ENCODE data around the gene TMC6.

Gene TMC6

DNA sequence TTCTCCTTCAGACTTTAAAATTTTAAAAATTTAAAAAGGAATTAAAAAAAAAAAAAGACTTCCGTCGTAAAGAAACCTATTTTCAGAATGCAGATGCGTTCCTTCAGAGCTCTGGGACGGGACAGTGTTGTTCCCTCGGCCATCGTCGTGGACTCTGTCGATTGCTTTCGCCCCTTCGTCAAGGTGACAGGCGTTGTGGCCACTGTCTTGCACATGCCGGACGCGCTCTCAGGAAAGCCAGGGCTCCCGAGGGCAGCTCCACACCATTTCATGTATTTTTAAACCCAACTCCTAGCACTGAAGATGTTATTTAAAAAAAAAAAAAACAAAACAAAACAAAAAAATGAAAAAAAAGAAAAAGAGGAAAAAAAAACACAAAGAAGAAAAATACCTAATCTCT is 22.3 kb downstream of the TMC6 start:
- Histone ChIP-seq H3K9me3 (no peaks in the 10 kb centered on the region), H3K27ac (no peak overlapping the region), H3K4me3 (ENCODE audit: low read depth in 1 of 2, low read length in 1 of 2) (no peak overlapping the region), H3K36me3 (peaks cover 87% of the 10 kb centered on the region), H3K27me3 (no peaks in the 10 kb centered on the region), H3K4me1 (ENCODE audit: control insufficient read depth in 1 of 2, insufficient read depth in 1 of 2, low read depth in 1 of 2, low read length in 1 of 2) (no peaks in the 10 kb centered on the region)
- TF ChIP-seq, protein P1, sequence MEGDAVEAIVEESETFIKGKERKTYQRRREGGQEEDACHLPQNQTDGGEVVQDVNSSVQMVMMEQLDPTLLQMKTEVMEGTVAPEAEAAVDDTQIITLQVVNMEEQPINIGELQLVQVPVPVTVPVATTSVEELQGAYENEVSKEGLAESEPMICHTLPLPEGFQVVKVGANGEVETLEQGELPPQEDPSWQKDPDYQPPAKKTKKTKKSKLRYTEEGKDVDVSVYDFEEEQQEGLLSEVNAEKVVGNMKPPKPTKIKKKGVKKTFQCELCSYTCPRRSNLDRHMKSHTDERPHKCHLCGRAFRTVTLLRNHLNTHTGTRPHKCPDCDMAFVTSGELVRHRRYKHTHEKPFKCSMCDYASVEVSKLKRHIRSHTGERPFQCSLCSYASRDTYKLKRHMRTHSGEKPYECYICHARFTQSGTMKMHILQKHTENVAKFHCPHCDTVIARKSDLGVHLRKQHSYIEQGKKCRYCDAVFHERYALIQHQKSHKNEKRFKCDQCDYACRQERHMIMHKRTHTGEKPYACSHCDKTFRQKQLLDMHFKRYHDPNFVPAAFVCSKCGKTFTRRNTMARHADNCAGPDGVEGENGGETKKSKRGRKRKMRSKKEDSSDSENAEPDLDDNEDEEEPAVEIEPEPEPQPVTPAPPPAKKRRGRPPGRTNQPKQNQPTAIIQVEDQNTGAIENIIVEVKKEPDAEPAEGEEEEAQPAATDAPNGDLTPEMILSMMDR (IDR thresholded peaks at IDR 0.05): no peak

DNA sequence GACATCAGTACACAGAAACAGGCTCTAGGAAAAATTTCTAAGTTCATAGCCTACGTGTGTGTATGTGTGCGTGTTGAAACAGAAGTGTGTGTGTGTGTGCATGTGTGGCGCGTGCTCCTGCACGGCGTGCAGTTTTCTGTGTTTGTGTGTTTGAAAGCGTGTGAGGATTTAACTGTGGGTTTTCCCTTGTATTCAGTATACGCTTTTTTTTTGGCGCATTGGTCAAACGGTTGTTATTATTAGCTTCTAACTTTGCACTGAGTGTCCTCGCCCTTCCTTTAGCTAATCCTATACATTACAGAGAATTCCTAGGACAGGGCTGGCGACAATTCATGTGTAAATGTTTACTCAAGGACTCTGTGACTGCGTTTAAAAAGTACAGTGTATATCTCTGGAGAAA is 23.0 kb downstream of the TMC6 start:
- H3K36me3 ChIP-seq: peaks cover 85% of the 10 kb centered on the region
- no peak overlapping the region for H3K4me3 ChIP-seq (ENCODE audit: low read depth in 1 of 2, low read length in 1 of 2)
- no peak overlapping the region for H3K27ac ChIP-seq

DNA sequence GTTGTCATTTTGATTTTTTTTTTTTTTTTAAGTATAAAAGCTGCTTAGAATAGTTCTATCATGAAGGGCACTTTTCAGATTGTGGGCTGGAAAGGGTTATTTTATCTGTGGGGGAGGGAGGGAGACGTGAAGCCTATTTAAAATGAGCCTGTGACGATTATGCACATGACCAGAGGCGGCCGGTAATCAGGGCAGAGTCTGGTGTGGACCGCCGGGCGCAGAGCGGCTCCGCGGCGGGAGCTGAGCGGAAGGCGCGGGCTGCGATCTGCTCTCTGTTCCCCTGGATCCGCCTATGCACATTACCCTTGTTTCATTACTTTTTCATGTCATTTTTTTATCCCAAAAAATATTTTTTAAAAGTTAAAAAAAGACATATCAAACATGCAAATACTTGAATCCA is 23.5 kb downstream of the TMC6 start:
- Histone ChIP-seq H3K9me3 (no peaks in the 10 kb centered on the region), H3K4me1 (ENCODE audit: control insufficient read depth in 1 of 2, insufficient read depth in 1 of 2, low read depth in 1 of 2, low read length in 1 of 2) (no peaks in the 10 kb centered on the region), H3K4me3 (ENCODE audit: low read depth in 1 of 2, low read length in 1 of 2) (no peak overlapping the region), H3K27me3 (no peaks in the 10 kb centered on the region), H3K27ac (no peak overlapping the region), H3K36me3 (peaks cover 84% of the 10 kb centered on the region)
- TF ChIP-seq, protein P1 (IDR thresholded peaks at IDR 0.05): no peak

More for the DNA sequence above, 23.0 kb downstream of the TMC6 start:
- Histone ChIP-seq H3K27me3 (no peaks in the 10 kb centered on the region), H3K4me1 (ENCODE audit: control insufficient read depth in 1 of 2, insufficient read depth in 1 of 2, low read depth in 1 of 2, low read length in 1 of 2) (no peaks in the 10 kb centered on the region), H3K9me3 (no peaks in the 10 kb centered on the region)
- TF ChIP-seq, protein P1 (IDR thresholded peaks at IDR 0.05): no peak

DNA sequence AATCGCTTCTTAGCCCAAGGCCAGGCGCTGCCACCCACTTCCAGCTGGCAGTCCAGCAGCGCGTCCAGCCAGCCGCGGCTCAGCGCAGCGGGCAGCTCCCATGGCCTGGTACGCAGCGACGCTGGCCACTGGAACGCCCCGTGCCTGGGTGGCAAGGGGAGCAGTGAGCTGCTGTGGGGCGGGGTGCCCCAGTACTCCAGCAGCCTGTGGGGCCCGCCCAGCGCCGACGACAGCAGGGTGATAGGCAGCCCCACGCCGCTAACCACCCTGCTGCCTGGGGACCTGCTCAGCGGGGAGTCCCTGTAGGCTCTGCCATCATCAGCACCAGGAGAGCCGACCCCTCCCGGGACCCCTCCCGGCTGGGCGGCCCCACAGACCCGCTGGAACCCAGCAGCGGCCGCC is 24.0 kb downstream of the TMC6 start:
- Histone ChIP-seq H3K4me1 (ENCODE audit: control insufficient read depth in 1 of 2, insufficient read depth in 1 of 2, low read depth in 1 of 2, low read length in 1 of 2) (no peaks in the 10 kb centered on the region), H3K36me3 (peaks cover 84% of the 10 kb centered on the region), H3K9me3 (no peaks in the 10 kb centered on the region)

DNA sequence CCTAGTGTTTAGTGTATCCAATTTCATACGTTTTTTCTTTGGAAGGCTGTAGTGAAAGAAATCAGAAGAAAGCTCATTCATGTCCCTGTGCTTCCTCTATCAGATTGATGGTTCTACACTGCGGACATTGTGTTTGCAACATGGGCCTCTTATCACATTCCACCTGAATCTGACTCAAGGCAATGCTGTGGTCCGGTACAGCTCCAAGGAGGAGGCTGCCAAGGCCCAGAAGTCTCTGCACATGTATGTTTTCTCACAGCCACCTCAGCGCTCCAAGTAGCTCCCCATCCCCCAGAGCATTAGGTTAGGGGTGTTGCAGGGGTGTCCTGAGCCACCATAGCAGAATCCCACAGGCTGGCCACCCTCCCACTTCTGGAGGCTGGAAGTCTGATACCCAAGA is 25.2 kb downstream of the TMC6 start:
- H3K27me3 ChIP-seq: no peaks in the 10 kb centered on the region
- H3K36me3 ChIP-seq: peaks cover 84% of the 10 kb centered on the region
- no peaks in the 10 kb centered on the region for H3K9me3 ChIP-seq
- TF ChIP-seq, protein P1 (IDR thresholded peaks at IDR 0.05): no peak
- no peak overlapping the region for H3K4me3 ChIP-seq (ENCODE audit: low read depth in 1 of 2, low read length in 1 of 2)
- no peak overlapping the region for H3K27ac ChIP-seq
- no peaks in the 10 kb centered on the region for H3K4me1 ChIP-seq (ENCODE audit: control insufficient read depth in 1 of 2, insufficient read depth in 1 of 2, low read depth in 1 of 2, low read length in 1 of 2)

More for the DNA sequence above, 24.0 kb downstream of the TMC6 start:
- no peaks in the 10 kb centered on the region for H3K27me3 ChIP-seq
- TF ChIP-seq, protein P1 (IDR thresholded peaks at IDR 0.05): no peak
- no peak overlapping the region for H3K27ac ChIP-seq
- no peak overlapping the region for H3K4me3 ChIP-seq (ENCODE audit: low read depth in 1 of 2, low read length in 1 of 2)

DNA sequence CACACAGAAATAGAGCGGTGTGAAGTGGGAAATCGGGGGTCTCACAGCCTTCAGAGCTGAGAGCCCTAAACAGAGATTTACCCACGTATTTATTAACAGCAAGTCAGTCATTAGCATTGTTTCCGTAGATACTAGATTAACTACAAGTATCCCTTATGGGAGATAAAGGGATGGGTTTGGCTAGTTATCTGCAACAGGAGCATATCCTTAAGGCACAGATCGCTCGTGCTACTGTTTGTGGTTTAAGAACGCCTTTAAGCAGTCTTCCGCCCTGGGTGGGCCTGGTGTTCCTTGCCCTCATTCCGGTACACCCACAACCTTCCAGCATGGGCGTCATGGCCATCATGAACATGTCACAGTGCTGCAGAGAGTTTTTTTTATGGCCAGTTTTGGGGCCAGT is 27.0 kb downstream of the TMC6 start:
- Histone ChIP-seq H3K27ac (no peak overlapping the region), H3K4me1 (ENCODE audit: control insufficient read depth in 1 of 2, insufficient read depth in 1 of 2, low read depth in 1 of 2, low read length in 1 of 2) (no peaks in the 10 kb centered on the region), H3K27me3 (no peaks in the 10 kb centered on the region), H3K4me3 (ENCODE audit: low read depth in 1 of 2, low read length in 1 of 2) (no peak overlapping the region), H3K9me3 (no peaks in the 10 kb centered on the region), H3K36me3 (peaks cover 87% of the 10 kb centered on the region)
- TF ChIP-seq, protein P1 (IDR thresholded peaks at IDR 0.05): no peak
